ENCODE data around the gene SRGAP1. TPM values are rescaled to one million over a fixed set of nuclear protein-coding genes. Genes with fewer than 3 reads are reported as not detected.

SRGAP1 gene
- total and polyA plus RNA-seq, 9 of the 15 experiments (the other 6 are each of a cell fraction or from before 2014, with no cell fraction given): 0.01 to 0.13 (median 0.04) TPM; not detected in 3

DNA sequence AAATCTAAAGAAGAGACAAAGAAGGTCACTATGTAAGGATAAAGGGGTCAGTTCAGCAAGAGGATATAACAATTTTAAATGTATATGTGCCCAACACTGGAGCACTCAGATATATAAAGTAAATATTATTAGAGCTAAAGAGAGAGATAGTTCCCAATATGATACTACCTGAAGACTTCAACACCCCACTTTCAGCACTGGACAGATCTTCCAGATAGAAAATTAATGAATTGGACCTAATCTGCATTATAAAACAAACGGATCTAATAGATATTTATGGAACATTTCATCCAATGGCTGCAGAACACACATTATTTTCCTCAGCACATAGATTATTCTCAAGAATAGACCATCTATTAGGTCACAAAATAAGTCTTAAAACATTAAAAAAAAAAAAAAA is 24.1 kb upstream of the SRGAP1 start (continued):
- TF ChIP-seq, protein P1, sequence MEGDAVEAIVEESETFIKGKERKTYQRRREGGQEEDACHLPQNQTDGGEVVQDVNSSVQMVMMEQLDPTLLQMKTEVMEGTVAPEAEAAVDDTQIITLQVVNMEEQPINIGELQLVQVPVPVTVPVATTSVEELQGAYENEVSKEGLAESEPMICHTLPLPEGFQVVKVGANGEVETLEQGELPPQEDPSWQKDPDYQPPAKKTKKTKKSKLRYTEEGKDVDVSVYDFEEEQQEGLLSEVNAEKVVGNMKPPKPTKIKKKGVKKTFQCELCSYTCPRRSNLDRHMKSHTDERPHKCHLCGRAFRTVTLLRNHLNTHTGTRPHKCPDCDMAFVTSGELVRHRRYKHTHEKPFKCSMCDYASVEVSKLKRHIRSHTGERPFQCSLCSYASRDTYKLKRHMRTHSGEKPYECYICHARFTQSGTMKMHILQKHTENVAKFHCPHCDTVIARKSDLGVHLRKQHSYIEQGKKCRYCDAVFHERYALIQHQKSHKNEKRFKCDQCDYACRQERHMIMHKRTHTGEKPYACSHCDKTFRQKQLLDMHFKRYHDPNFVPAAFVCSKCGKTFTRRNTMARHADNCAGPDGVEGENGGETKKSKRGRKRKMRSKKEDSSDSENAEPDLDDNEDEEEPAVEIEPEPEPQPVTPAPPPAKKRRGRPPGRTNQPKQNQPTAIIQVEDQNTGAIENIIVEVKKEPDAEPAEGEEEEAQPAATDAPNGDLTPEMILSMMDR (IDR thresholded peaks at IDR 0.05 in 2 of 3, conservative IDR thresholded peaks at IDR 0.05 in 1 of 3; ENCODE audit: insufficient read depth in 2 of 3, low read depth in 1 of 3, low read length in 3 of 3): no peak
- TF ChIP-seq, protein P2, sequence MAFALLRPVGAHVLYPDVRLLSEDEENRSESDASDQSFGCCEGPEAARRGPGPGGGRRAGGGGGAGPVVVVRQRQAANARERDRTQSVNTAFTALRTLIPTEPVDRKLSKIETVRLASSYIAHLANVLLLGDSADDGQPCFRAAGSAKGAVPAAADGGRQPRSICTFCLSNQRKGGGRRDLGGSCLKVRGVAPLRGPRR (CRISPR knock-in tag; IDR thresholded peaks at IDR 0.05): no peak
- TF ChIP-seq, protein P3, sequence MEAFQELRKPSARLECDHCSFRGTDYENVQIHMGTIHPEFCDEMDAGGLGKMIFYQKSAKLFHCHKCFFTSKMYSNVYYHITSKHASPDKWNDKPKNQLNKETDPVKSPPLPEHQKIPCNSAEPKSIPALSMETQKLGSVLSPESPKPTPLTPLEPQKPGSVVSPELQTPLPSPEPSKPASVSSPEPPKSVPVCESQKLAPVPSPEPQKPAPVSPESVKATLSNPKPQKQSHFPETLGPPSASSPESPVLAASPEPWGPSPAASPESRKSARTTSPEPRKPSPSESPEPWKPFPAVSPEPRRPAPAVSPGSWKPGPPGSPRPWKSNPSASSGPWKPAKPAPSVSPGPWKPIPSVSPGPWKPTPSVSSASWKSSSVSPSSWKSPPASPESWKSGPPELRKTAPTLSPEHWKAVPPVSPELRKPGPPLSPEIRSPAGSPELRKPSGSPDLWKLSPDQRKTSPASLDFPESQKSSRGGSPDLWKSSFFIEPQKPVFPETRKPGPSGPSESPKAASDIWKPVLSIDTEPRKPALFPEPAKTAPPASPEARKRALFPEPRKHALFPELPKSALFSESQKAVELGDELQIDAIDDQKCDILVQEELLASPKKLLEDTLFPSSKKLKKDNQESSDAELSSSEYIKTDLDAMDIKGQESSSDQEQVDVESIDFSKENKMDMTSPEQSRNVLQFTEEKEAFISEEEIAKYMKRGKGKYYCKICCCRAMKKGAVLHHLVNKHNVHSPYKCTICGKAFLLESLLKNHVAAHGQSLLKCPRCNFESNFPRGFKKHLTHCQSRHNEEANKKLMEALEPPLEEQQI (IDR thresholded peaks at IDR 0.05): no peak
- TF ChIP-seq BCOR (IDR thresholded peaks at IDR 0.05) (no peak), MECOM (CRISPR knock-in tag; IDR thresholded peaks at IDR 0.05) (no peak), ZNF324 (CRISPR knock-in tag; IDR thresholded peaks at IDR 0.05) (no peak), RFX5 (IDR thresholded peaks at IDR 0.05; ENCODE audit: low read depth, low read length) (no peak)

Data from K562 (cell line).